ENCODE measurements around the gene SPC24.
A peak's percentile ranks its signal among the peaks of the same experiment; 100 is the strongest.
"Not testable (repeated sequence)": the region's sequence is repeated elsewhere in the genome, so short reads cannot be mapped to it uniquely, and the experiment has no call there.

SPC24 gene

DNA sequence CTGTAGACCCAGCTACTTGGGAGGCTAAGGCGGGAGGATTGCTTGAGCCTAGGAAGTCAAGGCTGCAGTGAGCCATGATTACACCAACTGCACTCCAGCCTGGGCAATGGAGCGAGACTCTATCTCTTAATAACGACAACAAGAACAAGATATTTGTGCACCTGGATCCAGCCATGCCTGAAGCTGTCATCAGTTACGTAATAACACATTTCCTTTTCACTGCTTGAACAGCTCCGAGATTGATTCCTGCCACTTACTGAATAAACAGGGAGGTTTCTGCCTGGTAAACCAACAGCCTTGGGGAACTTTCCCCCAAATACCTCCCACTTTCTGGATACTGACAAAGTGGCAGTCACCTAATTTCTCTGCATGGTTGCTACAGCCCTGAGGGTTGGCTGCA is 36.4 kb upstream of the SPC24 start:
- DNase-seq (ENCODE audit: low read depth) = no peak

DNA sequence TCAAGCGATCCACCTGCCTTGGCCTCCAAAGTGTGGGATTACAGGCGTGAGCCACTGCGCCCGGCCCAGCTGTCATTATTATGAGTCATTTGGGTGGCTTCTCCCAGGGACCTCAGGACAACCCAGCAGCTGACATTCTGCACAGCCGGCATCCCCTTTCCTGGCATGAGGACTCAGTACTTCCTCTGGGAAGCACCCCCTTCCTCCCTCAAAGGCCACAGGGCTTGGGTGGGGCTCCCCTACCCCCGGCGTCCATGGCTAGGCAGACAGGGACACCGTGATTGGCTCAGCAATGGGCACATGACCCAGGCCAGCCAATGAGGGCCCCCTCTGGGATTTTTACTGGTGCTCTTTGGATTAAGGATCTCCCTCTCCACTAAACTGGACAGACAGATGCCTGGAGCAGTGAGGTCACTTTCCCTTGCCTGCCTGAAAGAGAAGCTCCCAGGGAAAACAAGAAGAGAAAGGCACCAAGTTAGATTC is 35.7 kb upstream of the SPC24 start:
- DNase-seq (ENCODE audit: low read depth) = peak; percentile 54

DNA sequence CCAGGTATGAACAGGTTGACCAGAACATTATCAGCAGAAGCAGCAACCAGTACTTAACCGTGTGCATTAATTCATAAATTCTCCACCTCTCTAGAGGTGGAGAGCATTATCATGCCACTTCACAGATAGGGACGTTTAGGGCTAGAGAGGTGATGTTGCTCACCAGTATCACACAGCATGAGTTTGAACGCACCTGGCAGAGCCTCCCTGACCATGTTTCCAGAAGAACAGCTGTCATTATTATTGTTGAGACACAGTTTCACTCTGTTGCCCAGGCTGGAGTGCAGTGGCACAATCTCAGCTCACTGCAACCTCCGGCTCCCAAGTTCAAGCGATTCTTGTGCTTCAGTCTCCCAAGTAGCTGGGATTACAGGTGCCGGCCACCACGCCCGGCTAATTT is 34.9 kb upstream of the SPC24 start:
- DNase-seq (ENCODE audit: low read depth) = no peak

DNA sequence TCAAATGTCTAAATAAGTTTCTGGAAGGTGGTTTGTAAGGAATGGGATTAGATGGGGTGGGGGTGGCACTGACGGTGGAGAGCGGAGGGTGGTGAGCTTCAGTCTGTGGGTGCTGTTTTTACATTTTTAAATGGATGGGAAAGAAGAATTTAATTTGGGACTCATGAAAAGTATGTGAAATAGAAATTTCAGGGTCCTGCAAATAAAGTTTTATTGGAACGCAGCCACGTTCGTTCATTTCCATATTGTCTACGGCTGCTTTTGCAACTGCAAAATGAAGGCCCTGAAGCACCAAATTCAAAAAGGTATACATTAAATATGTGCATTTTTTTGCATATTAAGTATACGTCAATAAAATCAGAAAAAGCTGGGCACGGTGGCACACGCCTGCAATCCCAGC is 31.9 kb upstream of the SPC24 start:
- DNase-seq (ENCODE audit: low read depth) = no peak

DNA sequence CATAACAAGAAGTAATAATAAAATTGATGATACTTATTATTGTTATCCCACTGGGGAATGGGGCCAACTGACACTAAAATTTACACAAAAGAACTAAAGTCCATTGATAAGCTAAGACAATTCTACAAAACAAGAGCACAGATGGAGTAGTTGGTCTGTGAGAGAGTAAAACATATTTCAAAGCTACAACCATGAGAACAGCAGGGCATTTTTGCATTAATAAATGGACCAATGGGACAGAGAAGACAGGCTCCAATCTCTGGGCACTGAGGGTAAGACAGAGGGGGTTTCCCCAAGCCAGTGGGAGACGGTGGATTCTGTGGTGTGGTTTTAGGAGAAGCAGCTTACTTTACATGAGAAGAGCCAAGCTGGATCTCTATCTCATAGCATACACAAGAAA is 27.4 kb upstream of the SPC24 start:
- no peak for DNase-seq (ENCODE audit: low read depth)

DNA sequence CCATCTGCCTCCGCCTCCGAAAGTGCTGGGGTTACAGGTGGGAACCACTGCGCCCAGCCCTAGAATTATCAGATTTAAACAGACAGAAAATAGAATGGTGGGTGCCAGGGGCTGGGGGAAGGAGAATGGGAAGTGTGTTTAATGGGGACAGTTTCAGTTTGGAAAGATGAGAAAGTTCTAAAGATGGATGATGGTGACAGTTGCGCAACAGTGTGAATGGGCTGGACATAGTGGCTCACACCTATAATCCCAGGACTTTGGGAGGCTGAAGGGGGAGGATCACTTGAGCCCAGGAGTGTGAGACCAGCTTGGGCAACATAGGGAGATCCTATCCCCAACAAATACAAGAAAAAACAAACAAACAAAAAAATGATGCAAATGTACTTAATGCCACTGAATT is 25.9 kb upstream of the SPC24 start:
- DNase-seq (ENCODE audit: low read depth) = no peak

DNA sequence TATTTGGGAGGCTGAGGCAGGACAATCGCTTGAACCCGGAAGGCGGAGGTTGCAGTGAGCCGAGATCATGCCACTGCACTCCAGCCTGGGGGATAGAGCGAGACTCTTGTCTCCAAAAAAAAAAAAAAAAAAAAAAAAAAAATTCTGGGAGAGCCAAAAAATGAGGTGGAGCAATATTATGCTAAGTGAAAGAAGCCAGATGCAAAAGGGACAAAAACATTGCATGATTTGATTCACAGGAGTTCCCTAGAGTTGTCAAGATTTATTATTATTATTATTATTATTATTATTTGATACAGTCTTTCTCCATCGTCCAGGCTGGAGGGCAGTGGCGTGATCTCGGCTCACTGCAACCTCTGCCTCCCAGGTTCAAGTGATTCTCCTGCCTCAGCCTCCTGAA is 25.4 kb upstream of the SPC24 start:
- DNase-seq (ENCODE audit: low read depth) = not testable (repeated sequence)

DNA sequence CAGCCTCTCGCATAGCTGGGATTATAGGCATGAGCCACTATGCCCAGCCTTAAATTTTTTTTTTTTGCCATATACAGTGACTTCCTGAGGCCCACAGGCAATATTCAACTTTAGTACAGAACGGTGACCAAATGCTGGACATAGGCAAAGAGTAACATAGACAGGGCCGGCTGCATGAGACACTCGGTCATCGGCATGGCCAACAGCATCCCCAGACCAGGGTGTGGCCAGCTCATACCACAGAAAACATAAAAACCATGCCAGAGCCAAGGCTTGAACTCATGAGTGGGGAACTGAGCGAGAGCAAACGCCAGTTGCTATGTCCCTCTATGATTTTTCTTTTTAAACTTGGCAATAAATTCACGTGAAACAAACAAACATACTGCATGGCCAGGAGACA is 24.8 kb upstream of the SPC24 start:
- DNase-seq (ENCODE audit: low read depth) = no peak

DNA sequence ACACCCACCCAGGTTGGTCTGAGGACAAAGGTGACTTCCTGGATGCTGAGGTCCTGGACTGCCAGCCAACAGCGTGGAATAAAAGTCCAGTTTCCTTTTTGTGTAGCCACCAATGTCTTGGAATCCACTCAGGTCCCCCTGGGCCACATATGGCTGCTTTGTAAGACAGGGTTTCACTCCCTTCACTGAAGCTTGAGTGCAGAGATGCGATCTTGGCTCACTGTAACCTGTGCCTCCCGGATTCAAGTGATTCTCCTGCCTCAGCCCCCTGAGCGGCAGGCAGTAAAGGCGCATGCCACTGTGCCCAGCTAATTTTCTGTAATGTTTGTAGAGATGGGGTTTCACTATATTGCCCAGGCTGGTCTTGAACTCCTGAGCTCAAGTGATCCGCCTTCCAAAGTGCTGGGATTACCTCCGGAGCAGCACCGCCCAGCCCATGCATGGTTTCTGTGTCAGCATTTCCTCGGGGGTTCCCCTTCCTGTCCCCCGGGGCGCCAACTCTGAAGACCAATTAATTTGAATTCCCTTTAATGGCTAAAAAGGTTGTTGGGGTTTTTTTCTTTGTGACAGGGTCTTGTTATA is 24.2 kb upstream of the SPC24 start:
- no peak for DNase-seq (ENCODE audit: low read depth)

DNA sequence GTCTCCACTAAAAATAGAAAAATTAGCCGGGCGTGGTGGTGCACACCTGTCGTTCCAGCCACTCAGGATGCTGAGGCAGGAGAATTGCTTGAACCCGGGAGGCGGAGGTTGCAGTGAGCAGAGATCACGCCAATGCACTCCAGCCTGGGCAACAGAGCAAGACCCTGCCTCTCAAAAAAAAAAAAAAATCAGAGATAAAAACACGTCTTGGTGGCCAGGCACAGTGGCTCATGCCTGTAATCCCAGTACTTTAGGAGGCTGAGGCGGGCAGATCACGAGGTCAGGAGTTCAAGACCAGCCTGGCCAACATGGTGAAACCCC is 23.5 kb upstream of the SPC24 start:
- DNase-seq (ENCODE audit: low read depth) = not testable (repeated sequence)

DNA sequence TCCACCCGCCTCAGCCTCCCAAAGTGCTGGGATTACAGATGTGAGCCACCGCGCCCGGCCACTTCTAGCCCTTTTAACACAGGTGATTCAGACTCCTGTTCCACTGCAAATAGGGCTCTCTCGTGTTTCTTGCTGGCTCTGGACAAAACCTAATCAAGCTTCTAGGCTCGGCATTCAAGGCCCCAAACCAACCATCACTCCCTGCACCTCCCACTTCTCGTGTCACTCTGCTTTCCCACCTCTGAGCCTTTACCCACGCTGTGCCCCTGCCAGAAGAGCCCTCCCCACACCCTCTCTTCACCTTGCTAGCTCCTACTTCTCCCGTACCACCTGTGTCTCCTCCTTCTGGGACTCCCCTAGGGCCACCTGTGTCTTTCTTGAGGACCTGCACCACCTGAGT is 22.0 kb upstream of the SPC24 start:
- no peak for DNase-seq (ENCODE audit: low read depth)

DNA sequence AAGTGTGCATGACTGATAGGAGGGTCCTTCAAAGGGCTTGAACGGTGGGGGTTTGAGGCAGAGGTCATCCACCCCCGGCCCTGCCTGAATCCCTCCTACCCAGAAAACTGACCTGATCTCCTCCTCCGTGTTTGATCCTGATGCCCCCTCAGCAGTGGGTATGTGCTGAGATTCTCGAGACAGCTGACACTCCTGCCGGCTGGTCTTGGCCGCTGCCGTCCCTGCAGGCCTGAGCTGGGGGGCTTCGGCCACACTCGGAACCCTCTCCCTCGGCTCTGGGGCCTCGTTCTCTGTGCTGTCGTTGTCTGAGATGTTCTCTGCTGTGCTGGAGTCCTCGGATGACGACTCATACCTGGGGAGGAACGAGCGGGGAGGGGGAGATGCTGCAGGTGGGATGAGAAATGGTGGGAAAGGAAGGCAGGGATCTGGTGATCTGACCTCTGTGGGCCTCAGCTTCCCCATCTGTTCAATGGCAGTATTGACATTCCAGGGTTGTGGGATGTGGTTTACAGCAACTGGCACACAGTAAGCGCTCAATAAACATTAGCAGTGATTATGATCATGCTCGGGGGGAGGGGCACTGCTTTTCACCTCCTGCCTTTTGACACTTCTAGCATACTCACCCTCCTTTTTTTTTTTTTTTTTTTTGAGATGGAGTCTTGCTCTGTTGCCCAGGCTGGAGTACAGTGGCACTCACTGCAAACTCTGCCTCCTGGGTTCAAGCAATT is 21.0 kb upstream of the SPC24 start:
- no peak for DNase-seq (ENCODE audit: low read depth)

DNA sequence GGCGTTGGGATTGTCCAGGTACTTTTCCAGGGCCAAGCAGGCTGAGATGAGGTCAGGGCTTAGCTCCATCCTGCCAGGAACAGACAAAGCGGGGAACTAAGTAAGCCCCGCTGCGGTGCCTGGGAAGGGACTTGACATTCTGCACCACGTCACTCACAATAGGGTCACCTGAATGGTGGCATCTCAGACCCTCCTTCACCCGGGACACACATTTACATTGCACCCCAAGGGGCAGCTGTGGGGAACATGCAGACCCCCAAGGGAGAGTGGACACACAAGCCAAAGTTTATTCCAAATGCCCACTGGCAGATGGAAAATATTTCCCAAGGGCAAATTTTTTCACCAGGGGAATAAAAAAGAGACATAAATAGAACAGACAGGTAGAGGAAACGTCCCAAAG is 20.3 kb upstream of the SPC24 start:
- no peak for DNase-seq (ENCODE audit: low read depth)

DNA sequence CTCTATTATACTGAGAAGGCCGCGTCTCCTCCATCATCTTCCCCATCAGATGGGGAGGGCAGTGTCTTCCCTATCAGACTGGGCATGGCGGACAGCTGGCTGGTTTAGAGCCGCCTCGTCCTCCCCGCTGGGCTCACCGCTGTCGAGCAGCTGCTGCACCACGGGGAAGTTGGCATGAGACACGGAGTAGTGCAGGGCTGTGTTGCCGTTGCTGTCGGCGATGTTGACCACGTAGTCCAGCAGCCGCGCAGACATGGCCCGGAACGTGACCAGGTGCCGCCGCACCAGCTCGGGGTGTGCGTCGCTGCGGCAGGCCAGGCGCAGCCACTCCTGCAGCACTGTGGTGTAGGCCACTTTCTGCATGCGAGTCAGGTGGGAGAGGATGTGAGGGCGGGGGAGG is 18.8 kb upstream of the SPC24 start:
- no peak for DNase-seq (ENCODE audit: low read depth)

DNA sequence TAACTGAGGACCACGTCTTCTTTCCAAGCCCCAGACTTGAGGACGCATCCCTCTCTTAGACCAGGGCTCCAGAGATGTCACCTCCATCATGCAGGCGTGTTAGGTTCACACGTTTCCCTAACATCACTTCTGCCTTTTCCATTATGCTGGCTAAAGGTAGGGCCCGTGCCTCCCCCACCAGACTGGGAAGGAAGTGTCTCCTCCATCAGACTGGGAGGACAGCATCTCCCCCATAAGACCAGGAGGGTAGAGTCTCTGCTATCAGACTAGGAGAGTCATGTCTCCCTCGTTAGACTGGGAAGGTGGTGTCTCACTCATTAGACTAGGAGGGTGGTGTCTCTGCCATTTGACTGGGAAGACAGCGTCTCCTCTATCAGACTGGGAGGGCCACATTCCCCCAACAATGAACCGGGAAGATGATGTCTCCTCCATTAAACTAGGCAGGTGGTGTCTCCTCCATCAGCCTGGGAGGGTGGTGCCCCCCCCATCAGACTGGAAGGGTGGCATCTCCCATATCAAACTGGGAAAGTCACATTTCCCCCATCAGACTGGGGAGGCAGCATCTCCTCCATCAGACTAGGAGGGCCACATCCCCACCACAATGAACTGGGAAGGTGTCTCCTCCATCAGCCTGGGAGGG is 18.1 kb upstream of the SPC24 start:
- no peak for DNase-seq (ENCODE audit: low read depth)

DNA sequence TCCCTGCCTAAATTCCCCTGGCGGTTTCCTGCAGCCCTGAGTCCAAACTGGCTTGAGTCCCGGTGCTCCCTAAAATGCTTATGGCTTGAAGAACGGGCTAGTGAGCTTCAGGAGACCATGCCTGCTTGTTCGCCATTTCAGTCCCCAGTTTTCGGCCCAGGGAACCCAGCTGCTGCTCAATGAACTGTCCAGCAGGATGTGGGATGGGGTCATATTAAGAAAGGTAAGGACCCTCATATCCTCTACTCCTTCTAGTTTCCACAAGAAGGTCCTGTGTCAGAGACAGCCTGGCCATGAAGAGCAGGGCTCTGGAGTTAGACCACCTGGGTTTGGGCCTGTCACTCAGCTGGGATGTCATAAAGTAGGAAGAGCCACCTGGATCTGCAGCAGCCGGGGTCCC is 17.0 kb upstream of the SPC24 start:
- DNase-seq (ENCODE audit: low read depth) = no peak

DNA sequence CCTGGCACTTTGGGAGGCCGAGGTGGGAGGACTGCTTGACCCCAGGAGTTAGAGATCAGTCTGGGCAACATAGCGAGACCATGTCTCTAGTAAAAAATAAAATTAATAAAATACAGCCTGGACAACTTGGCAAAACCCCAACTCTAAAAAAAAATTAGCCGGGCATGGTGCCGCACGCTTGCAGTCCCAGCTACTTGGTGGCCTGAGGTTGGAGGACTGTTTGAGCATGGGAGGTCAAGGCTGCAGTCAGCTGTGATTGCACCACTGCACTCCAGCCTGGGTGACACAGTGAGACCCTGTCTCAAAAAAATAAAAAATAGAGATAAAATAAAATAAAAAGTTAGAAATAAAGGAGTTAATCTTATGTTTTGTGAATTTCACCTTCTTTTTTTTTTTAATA is 15.6 kb upstream of the SPC24 start:
- no peak for DNase-seq (ENCODE audit: low read depth)

DNA sequence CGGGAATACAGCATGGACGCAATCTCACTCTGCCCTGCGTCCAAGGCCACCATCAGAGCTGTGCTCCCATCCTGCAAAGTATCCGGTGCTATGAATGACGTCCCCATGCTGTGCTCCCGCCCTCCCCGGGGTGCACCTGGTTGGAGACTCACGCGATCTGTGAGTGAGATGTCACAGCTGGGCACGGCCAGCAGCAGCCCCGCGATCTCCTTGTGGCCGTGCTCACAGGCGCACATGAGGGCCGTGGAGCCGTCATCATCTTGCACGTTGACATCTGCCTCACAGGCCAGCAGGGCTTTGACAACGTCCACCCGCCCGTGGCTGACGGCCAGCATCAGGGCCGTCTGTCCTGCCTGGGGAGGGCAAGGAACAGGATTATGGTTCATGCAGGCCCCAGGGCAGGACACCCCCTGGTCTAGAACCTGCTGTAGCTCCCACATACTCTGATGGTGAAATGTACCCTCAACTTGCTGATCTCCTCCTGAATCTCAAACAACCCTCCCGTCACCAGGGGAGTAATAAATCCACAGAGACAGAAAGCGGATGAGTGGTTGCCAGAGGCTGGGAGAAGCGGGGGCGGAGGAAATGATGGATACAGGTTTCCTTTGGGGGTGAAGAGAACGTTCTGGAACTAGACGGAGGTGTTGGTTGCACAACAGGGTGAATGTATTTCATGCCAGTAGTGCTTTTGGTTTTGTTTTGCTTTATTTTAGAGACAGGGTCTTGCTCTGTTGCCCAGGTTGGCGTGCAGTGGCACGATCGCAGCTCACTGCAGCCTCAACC is 14.5 kb upstream of the SPC24 start:
- DNase-seq (ENCODE audit: low read depth) = peak; percentile 96

DNA sequence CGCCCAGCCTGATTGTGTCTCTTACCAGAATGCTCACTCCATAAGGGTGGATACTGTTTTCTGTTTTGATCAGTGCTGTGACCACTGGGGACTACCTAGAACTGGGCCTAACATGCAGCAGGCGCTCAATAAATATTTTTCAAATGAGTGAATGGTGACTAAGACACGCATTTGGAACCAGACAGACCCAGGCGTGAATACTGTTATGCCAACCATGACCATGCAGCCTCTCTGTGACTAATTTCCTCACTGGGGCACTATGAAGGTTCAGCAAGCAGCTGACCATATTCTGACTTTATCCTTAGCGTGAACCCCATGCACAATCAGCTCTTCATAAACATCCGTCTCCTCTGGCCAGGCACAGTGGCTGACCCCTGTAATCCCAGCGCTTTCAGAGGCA is 13.0 kb upstream of the SPC24 start:
- peak; percentile 94 for DNase-seq (ENCODE audit: low read depth)

DNA sequence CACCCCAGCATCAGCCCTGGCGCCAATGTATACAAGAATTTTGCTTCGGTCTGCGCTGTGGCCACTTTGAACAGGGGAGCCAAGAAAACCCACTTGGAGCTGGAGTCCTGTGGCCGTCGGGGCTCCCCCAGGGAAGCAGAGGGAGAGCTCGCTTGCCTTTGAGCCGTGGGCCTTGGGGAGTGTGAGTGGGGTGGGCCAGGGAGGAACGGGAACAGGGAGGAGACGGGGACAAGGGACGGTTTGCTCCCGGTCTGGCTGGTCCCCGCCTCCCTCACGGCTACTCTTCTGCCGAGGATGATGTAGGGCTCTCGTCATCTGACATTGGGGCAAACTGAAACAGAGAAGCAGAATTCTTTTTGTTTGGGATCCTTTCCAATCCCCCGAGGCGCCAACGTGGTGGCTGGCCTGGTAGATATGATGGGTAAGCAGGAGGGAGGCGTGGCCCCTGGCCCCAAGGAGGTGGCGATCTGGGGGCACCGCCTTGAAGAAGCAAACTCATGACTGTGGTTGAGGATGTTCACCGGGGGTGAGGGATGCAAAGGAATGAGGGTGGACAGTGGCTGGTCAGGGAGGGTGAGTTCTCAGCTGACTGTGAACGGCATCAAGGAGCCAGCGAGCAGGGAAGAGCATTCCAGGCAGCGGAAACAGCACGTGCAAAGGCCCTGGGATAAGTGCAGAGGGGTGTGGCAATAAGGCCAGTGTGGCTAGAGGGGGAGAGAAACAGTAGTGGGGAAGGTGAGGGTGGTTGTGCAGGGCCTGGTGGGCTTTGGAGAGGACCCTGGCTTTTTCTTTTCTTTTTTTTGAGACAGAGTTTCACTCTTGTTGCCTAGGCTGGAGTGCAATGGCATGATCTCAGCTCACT is 10.9 kb upstream of the SPC24 start:
- no peak for DNase-seq (ENCODE audit: low read depth)

DNA sequence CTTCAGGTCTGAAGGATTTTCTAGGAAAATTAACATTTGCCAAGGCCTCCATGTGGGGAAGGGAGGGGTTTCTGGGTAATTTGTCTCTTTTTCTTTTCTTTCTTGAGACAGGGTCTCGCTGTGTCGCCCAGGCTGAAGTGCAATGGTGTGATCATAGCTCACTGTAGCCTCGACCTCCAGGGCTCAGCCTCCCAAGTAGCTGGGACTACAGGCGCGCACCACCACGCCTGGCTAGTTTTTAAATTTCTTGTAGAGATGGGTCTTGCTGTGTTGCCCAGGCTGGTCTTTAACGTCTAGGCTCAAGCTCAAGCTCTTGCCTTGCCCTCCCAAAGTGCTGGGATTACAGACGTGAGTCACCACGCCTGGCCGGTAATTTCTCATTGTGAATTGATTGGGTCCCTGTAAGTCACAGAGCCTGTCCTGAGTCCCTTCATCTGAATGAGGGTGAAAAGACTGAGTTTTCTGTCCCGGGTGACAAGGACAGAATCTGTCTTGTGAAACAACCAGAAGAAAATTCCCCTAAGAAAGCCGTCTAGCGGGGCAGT is 10.0 kb upstream of the SPC24 start:
- no peak for DNase-seq (ENCODE audit: low read depth)
